ENCODE measurements around the gene EIF2A. TPM values are rescaled to one million over a fixed set of nuclear protein-coding genes. Genes with fewer than 3 reads are reported as not detected.
"Not testable (repeated sequence)": the region's sequence is repeated elsewhere in the genome, so short reads cannot be mapped to it uniquely, and the experiment has no call there.

The EIF2A gene
- total RNA-seq, 2 donors from 2014 or later = 86.7 to 112 TPM

DNA sequence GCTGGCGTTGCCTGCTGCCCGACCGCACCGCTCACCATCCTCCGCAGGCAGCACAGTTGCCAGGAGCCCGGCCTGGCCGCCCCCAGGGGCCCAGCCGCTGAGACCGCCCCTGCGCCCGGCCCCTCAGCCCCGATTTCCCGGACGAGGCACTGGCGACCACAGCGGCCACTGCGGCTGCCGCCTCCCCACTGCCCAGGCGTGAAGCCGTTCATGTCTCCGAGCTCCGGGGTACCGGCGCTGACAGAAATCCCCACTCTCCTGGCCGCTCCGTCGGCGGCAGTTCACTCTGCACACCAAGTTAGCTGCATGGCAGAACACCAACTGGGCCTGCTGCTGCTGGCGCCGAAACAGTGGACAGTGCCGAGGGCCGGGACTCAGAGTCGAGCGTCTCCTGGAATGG is 65.1 kb downstream of the EIF2A start:
- Histone ChIP-seq H3K27me3 (no peaks in the 10 kb centered on the region), H3K4me1 (peaks cover 0 to 26% of the 10 kb centered on the region in 2 donors), H3K36me3 (peaks cover 5% of the 10 kb centered on the region), H3K9me3 (no peaks in the 10 kb centered on the region), H3K4me3 (no peak overlapping the region), H3K27ac (no peak overlapping the region)
- TF ChIP-seq, protein P1, sequence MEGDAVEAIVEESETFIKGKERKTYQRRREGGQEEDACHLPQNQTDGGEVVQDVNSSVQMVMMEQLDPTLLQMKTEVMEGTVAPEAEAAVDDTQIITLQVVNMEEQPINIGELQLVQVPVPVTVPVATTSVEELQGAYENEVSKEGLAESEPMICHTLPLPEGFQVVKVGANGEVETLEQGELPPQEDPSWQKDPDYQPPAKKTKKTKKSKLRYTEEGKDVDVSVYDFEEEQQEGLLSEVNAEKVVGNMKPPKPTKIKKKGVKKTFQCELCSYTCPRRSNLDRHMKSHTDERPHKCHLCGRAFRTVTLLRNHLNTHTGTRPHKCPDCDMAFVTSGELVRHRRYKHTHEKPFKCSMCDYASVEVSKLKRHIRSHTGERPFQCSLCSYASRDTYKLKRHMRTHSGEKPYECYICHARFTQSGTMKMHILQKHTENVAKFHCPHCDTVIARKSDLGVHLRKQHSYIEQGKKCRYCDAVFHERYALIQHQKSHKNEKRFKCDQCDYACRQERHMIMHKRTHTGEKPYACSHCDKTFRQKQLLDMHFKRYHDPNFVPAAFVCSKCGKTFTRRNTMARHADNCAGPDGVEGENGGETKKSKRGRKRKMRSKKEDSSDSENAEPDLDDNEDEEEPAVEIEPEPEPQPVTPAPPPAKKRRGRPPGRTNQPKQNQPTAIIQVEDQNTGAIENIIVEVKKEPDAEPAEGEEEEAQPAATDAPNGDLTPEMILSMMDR (IDR thresholded peaks at IDR 0.05) = no peak
- no peak for DNase-seq (ENCODE audit: low spot score)

DNA sequence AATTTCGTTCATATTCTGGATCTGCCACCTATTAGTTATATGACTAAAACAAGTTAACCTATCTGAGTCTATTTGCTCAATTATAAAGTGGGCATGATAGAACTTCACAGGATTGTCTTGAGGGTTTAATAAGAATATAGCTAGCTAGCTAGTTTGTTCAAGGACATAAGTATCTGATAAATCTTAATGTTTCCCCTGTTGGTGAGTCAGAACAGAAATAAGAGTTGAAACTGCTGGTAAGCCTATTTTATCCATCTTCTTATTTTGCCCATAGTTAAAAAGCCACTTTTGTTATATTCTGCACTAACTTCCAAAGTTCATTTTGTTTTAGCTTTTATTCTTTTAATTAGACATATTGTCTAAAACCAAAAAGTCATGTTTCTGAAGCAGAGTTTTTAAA is 65.9 kb downstream of the EIF2A start:
- Histone ChIP-seq H3K4me1 (peaks cover 0 to 18% of the 10 kb centered on the region in 2 donors), H3K4me3 (no peak overlapping the region), H3K27ac (no peak overlapping the region), H3K9me3 (no peaks in the 10 kb centered on the region), H3K27me3 (no peaks in the 10 kb centered on the region), H3K36me3 (peaks cover 5% of the 10 kb centered on the region)
- no peak for DNase-seq (ENCODE audit: low spot score)
- TF ChIP-seq, protein P1 (IDR thresholded peaks at IDR 0.05) = no peak

DNA sequence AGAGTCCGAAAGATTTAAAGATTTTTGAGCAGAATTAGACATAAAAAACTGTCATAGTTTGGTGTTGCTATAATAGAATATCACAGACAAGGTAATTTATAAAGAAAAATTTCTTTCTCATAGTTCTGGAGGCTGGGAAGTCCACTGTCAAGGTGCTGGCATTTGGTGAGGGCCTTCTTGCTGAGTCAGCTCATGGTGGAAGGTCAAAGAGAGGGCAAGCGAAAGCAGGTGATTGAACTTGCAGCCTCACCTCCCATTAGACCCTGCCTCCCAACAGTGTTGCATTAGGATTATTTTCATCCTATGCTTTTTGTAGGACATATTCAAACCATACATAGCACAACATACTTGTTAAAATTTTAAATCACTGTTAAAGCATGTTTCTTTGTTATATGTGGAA is 66.4 kb downstream of the EIF2A start:
- TF ChIP-seq, protein P1 (IDR thresholded peaks at IDR 0.05) = no peak
- peaks cover 5% of the 10 kb centered on the region for H3K36me3 ChIP-seq
- H3K27ac ChIP-seq = no peak overlapping the region
- peaks cover 0 to 14% of the 10 kb centered on the region in 2 donors for H3K4me1 ChIP-seq
- H3K4me3 ChIP-seq = no peak overlapping the region
- no peaks in the 10 kb centered on the region for H3K27me3 ChIP-seq
- no peak for DNase-seq (ENCODE audit: low spot score)
- no peaks in the 10 kb centered on the region for H3K9me3 ChIP-seq

DNA sequence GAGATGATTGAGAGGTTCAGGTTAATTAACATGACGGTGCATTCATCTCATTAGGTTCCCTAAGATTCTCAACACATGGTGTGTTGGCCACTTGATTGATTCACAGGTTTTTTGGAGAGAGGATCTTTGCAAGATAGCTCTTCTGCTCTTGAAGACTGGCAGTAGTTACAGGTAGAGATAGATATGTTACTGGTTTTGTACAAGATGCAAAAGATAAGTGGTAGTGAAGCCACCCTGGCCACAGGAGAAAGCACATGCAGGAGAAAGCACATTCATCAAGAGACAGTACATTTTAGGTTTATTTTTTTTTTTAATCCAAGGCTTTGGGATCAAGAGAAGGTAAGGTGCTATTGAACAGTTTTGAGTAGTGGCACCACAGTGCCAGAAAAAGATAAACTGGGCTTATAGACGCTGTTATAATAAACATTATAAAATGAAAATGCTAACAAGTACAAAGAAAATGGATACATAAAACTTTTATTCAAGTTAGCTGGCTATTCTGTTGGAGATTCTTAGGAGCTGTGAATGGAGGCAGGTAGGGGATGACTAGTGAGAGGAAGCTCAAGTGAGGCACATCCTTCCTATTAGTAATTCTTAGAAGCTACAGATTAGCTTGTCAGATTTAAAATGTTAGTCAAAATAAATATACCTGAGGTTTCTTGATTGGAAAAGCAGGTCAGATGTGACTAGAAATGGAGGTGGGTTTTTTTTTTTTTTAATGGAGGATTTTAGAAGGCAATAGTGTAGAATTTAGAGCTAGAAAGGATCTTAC is 67.3 kb downstream of the EIF2A start:
- H3K27me3 ChIP-seq = no peaks in the 10 kb centered on the region
- no peak for DNase-seq (ENCODE audit: low spot score)
- H3K4me1 ChIP-seq = peaks cover 0 to 14% of the 10 kb centered on the region in 2 donors
- H3K27ac ChIP-seq = no peak overlapping the region
- no peak overlapping the region for H3K4me3 ChIP-seq
- TF ChIP-seq, protein P1 (IDR thresholded peaks at IDR 0.05) = no peak
- H3K36me3 ChIP-seq = peaks cover 5% of the 10 kb centered on the region
- H3K9me3 ChIP-seq = no peaks in the 10 kb centered on the region

DNA sequence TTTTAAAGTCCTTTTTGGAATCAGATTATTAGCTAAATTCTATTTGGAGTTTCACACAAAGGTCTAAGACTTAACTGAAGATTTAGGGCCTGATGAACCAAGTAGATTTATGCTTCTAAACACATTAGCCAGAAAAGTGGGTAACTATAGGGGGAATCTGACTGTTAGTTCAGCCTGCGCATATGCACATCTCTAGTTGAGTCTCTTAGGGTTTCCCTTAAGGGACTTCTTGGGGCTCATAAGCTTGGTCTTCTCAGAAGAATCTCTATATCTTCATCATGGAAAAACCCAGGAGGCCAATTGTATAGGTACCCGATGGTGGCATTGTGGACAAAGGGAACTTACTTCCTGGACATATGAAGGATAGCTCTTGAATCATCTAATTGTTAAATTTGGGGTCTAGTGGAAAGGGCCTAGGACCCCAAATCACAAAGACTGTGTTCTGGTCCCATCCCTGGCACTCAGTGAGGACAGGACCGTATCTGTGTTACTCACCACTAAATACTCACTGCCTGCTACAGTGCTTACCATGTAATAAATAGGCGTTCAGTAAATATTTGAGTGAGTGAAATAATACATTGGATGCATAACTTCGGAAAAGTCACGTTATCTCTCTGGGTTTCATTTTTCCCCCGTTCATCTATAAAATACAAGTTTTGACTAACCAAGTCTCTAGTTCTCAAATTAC is 73.6 kb downstream of the EIF2A start:
- Histone ChIP-seq H3K4me1 (no peaks in the 10 kb centered on the region), H3K9me3 (no peaks in the 10 kb centered on the region), H3K27ac (no peak overlapping the region), H3K4me3 (no peak overlapping the region), H3K36me3 (peaks cover 14% of the 10 kb centered on the region), H3K27me3 (no peaks in the 10 kb centered on the region)
- TF ChIP-seq, protein P1 (IDR thresholded peaks at IDR 0.05) = no peak
- no peak for DNase-seq (ENCODE audit: low spot score)

DNA sequence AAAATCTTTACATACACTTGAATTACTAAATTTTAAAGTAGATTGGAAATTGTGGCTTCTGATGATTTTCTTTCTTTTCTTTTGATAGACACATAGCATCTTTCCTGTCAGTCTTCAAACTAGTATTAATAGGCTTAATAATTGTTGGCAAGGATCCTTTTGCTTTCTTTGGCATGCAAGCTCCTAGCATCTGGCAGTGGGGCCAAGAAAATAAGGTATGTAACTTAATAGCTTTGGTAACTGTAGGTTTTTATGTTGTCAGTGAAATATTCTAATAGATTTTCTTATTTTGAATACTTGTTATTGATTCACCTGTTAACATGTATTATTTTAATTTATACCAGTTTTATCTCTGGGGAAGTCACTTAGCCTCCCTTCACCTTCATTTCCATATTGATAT is 76.4 kb downstream of the EIF2A start:
- not testable (repeated sequence) for H3K4me3 ChIP-seq; H3K27ac ChIP-seq; H3K27me3 ChIP-seq; H3K9me3 ChIP-seq; DNase-seq (ENCODE audit: low spot score); H3K4me1 ChIP-seq
- peaks cover 42% of the 10 kb centered on the region for H3K36me3 ChIP-seq

All from right atrium auricular region (tissue), 2 donors.